Measurements from ENCODE around the gene SPACA6.

The SPACA6 gene

GRCh38 chr19:51651216-51651846 lies 41.8 kb upstream of the SPACA6 start:
- no CpG with 5 or more reads among the region's 7 CpGs for WGBS, 2 donors (ENCODE audit: extremely low coverage in 2 of 2, insufficient read length in 2 of 2, insufficient replicate concordance in 1 of 2)
- Histone ChIP-seq H3K9ac (ENCODE audit: low read depth, low read length, poor library complexity) (no peak overlapping the region), H2AFZ (ENCODE audit: low read length) (no peak overlapping the region), H3K14ac (ENCODE audit: low read length) (no peak overlapping the region), H3K79me1 (ENCODE audit: low read depth, low read length) (no peaks in the 10 kb centered on the region), H3K4me3 (ENCODE audit: low read length in 2 of 2) (no peak overlapping the region), H2BK15ac (ENCODE audit: low read length) (no peak overlapping the region), H2BK5ac (ENCODE audit: low read length) (no peak overlapping the region), H3K27me3 (ENCODE audit: control insufficient read depth in 3 of 3, insufficient read depth in 3 of 3, low read depth in 1 of 3, low read length in 3 of 3) (no peaks in the 10 kb centered on the region), H3K9me3 (replicated peaks in 1 of 2; ENCODE audit: control insufficient read depth in 2 of 2, insufficient read depth in 1 of 2, low read depth in 1 of 2, low read length in 2 of 2) (peaks cover 0 to 15% of the 10 kb centered on the region in 2 donors), H2BK120ac (ENCODE audit: low read depth, low read length) (no peak overlapping the region), H3K36me3 (replicated peaks in 1 of 2; ENCODE audit: control insufficient read depth in 2 of 2, insufficient read depth in 2 of 2, low read length in 2 of 2) (no peaks in the 10 kb centered on the region), H3K4me2 (ENCODE audit: insufficient read depth, low read length, poor library complexity, severe bottlenecking) (no peak overlapping the region), H3K27ac (replicated peaks; ENCODE audit: low read length) (no peak overlapping the region), H3K18ac (ENCODE audit: low read length) (no peak overlapping the region), H4K8ac (ENCODE audit: low read depth, low read length) (no peak overlapping the region), H2BK12ac (ENCODE audit: low read length) (no peak overlapping the region), H3K23ac (ENCODE audit: low read depth, low read length, poor library complexity) (no peak overlapping the region), H3K4me1 (ENCODE audit: control insufficient read depth in 2 of 2, insufficient read depth in 1 of 2, low read depth in 1 of 2, low read length in 2 of 2) (no peaks in the 10 kb centered on the region), H3K4ac (ENCODE audit: low read length) (no peak overlapping the region), H2AK5ac (ENCODE audit: low read depth, low read length) (no peak overlapping the region), H4K91ac (ENCODE audit: low read depth, low read length, poor library complexity) (no peak overlapping the region)
- no peak for DNase-seq (ENCODE audit: low spot score)

GRCh38 chr19:51652266-51652665 lies 40.9 kb upstream of the SPACA6 start:
- Histone ChIP-seq H2AFZ (ENCODE audit: low read length) (no peak overlapping the region), H3K4ac (ENCODE audit: low read length) (no peak overlapping the region), H3K27me3 (ENCODE audit: control insufficient read depth in 3 of 3, insufficient read depth in 3 of 3, low read depth in 1 of 3, low read length in 3 of 3) (no peaks in the 10 kb centered on the region), H2BK15ac (ENCODE audit: low read length) (no peak overlapping the region), H3K36me3 (replicated peaks in 1 of 2; ENCODE audit: control insufficient read depth in 2 of 2, insufficient read depth in 2 of 2, low read length in 2 of 2) (no peaks in the 10 kb centered on the region), H3K4me2 (ENCODE audit: insufficient read depth, low read length, poor library complexity, severe bottlenecking) (no peak overlapping the region), H3K9me3 (replicated peaks in 1 of 2; ENCODE audit: control insufficient read depth in 2 of 2, insufficient read depth in 1 of 2, low read depth in 1 of 2, low read length in 2 of 2) (peaks cover 0 to 11% of the 10 kb centered on the region in 2 donors), H2BK120ac (ENCODE audit: low read depth, low read length) (no peak overlapping the region), H2BK12ac (ENCODE audit: low read length) (no peak overlapping the region), H4K8ac (ENCODE audit: low read depth, low read length) (no peak overlapping the region), H2AK5ac (ENCODE audit: low read depth, low read length) (no peak overlapping the region), H3K27ac (replicated peaks; ENCODE audit: low read length) (no peak overlapping the region), H4K91ac (ENCODE audit: low read depth, low read length, poor library complexity) (no peak overlapping the region), H2BK5ac (ENCODE audit: low read length) (no peak overlapping the region), H3K18ac (ENCODE audit: low read length) (no peak overlapping the region), H3K9ac (ENCODE audit: low read depth, low read length, poor library complexity) (no peak overlapping the region), H3K23ac (ENCODE audit: low read depth, low read length, poor library complexity) (no peak overlapping the region), H3K14ac (ENCODE audit: low read length) (no peak overlapping the region), H3K4me3 (ENCODE audit: low read length in 2 of 2) (no peak overlapping the region), H3K79me1 (ENCODE audit: low read depth, low read length) (no peaks in the 10 kb centered on the region), H3K4me1 (ENCODE audit: control insufficient read depth in 2 of 2, insufficient read depth in 1 of 2, low read depth in 1 of 2, low read length in 2 of 2) (peaks cover 0 to under 1% of the 10 kb centered on the region in 2 donors)
- no CpG with 5 or more reads among the region's 4 CpGs for WGBS, 2 donors (ENCODE audit: extremely low coverage in 2 of 2, insufficient read length in 2 of 2, insufficient replicate concordance in 1 of 2)
- no peak for DNase-seq (ENCODE audit: low spot score)

DNA sequence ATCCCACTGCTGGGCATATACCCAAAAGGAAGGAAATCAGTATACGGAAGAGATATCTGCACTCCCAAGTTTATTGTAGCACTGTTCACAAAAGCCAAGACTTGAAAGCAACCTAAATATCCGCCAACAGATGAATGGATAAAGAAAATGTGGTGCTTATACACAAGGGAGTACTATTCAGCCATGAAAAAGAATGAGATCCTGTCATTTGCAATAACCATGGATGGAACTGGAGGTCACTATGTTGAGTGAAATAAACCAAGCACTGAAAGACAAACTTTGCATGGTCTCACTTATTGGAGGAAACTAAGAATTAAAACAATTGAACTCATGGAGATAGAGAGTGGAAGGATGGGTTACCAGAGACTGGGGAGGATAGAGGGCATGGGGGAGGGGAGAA lies 40.0 kb upstream of the SPACA6 start:
- Histone ChIP-seq H3K23ac (ENCODE audit: low read depth, low read length, poor library complexity) (no peak overlapping the region), H3K9ac (ENCODE audit: low read depth, low read length, poor library complexity) (no peak overlapping the region), H4K8ac (ENCODE audit: low read depth, low read length) (no peak overlapping the region), H3K9me3 (replicated peaks in 1 of 2; ENCODE audit: control insufficient read depth in 2 of 2, insufficient read depth in 1 of 2, low read depth in 1 of 2, low read length in 2 of 2) (peaks cover 0 to 8% of the 10 kb centered on the region in 2 donors), H3K14ac (ENCODE audit: low read length) (no peak overlapping the region), H3K18ac (ENCODE audit: low read length) (no peak overlapping the region), H4K91ac (ENCODE audit: low read depth, low read length, poor library complexity) (no peak overlapping the region), H2BK15ac (ENCODE audit: low read length) (no peak overlapping the region), H3K4ac (ENCODE audit: low read length) (no peak overlapping the region), H2BK12ac (ENCODE audit: low read length) (no peak overlapping the region), H2AFZ (ENCODE audit: low read length) (no peak overlapping the region), H3K4me1 (ENCODE audit: control insufficient read depth in 2 of 2, insufficient read depth in 1 of 2, low read depth in 1 of 2, low read length in 2 of 2) (peaks cover 0 to 2% of the 10 kb centered on the region in 2 donors), H3K4me3 (ENCODE audit: low read length in 2 of 2) (no peak overlapping the region), H3K27me3 (ENCODE audit: control insufficient read depth in 3 of 3, insufficient read depth in 3 of 3, low read depth in 1 of 3, low read length in 3 of 3) (no peaks in the 10 kb centered on the region), H2BK120ac (ENCODE audit: low read depth, low read length) (no peak overlapping the region), H3K27ac (replicated peaks; ENCODE audit: low read length) (no peak overlapping the region), H3K36me3 (replicated peaks in 1 of 2; ENCODE audit: control insufficient read depth in 2 of 2, insufficient read depth in 2 of 2, low read length in 2 of 2) (no peaks in the 10 kb centered on the region), H3K79me1 (ENCODE audit: low read depth, low read length) (no peaks in the 10 kb centered on the region), H2BK5ac (ENCODE audit: low read length) (no peak overlapping the region), H3K4me2 (ENCODE audit: insufficient read depth, low read length, poor library complexity, severe bottlenecking) (no peak overlapping the region), H2AK5ac (ENCODE audit: low read depth, low read length) (no peak overlapping the region)
- DNase-seq (ENCODE audit: low spot score): no peak
- no CpG with 5 or more reads among the region's 2 CpGs for WGBS, 2 donors (ENCODE audit: extremely low coverage in 2 of 2, insufficient read length in 2 of 2, insufficient replicate concordance in 1 of 2)

DNA sequence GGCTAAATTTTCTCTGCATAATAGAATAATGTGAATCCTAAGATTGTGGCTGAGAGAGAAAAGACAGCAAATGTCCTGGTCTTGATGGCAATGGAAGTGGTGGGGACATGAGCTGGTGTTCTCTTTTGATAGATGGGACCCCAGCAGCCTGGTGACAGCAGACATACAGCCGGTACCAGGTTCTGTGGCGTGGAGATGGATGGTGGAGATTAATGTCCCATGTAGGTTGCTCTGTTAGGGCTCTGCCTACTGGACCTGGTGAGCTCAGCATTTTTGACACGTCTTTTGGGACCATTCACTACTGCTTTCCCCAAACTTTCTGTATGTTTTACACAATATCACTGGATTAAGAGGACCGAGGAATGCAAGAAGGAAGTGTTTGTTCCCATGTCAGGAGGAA lies 38.3 kb upstream of the SPACA6 start:
- Histone ChIP-seq H2BK15ac (ENCODE audit: low read length) (no peak overlapping the region), H3K14ac (ENCODE audit: low read length) (no peak overlapping the region), H2AK5ac (ENCODE audit: low read depth, low read length) (no peak overlapping the region), H3K36me3 (replicated peaks in 1 of 2; ENCODE audit: control insufficient read depth in 2 of 2, insufficient read depth in 2 of 2, low read length in 2 of 2) (no peaks in the 10 kb centered on the region), H3K23ac (ENCODE audit: low read depth, low read length, poor library complexity) (no peak overlapping the region), H4K91ac (ENCODE audit: low read depth, low read length, poor library complexity) (no peak overlapping the region), H3K4me2 (ENCODE audit: insufficient read depth, low read length, poor library complexity, severe bottlenecking) (no peak overlapping the region), H3K4ac (ENCODE audit: low read length) (no peak overlapping the region), H3K27ac (replicated peaks; ENCODE audit: low read length) (no peak overlapping the region), H3K4me1 (ENCODE audit: control insufficient read depth in 2 of 2, insufficient read depth in 1 of 2, low read depth in 1 of 2, low read length in 2 of 2) (peaks cover 0 to 2% of the 10 kb centered on the region in 2 donors), H3K9me3 (replicated peaks in 1 of 2; ENCODE audit: control insufficient read depth in 2 of 2, insufficient read depth in 1 of 2, low read depth in 1 of 2, low read length in 2 of 2) (peaks cover 0 to 7% of the 10 kb centered on the region in 2 donors), H2BK120ac (ENCODE audit: low read depth, low read length) (no peak overlapping the region), H3K27me3 (ENCODE audit: control insufficient read depth in 3 of 3, insufficient read depth in 3 of 3, low read depth in 1 of 3, low read length in 3 of 3) (peaks cover 0 to 2% (median 0%) of the 10 kb centered on the region in 3 experiments), H2BK12ac (ENCODE audit: low read length) (no peak overlapping the region), H2AFZ (ENCODE audit: low read length) (no peak overlapping the region), H3K9ac (ENCODE audit: low read depth, low read length, poor library complexity) (no peak overlapping the region), H2BK5ac (ENCODE audit: low read length) (no peak overlapping the region), H4K8ac (ENCODE audit: low read depth, low read length) (no peak overlapping the region), H3K4me3 (ENCODE audit: low read length in 2 of 2) (no peak overlapping the region), H3K79me1 (ENCODE audit: low read depth, low read length) (no peaks in the 10 kb centered on the region), H3K18ac (ENCODE audit: low read length) (no peak overlapping the region)
- no CpG with 5 or more reads among the region's 4 CpGs for WGBS, 2 donors (ENCODE audit: extremely low coverage in 2 of 2, insufficient read length in 2 of 2, insufficient replicate concordance in 1 of 2)
- no peak for DNase-seq (ENCODE audit: low spot score)

Measured in neuronal stem cell (in vitro differentiated cells).